B cell (primary cell): Measurements from ENCODE around the gene PPP2R2C.

Experiments used
- CTCF ChIP-seq: fragments of 200-600 bp; IDR thresholded peaks from one replicate; pipeline ENCODE4 v1.8.0; 2022; ENCODE audit warnings: antibody characterized with exemption, mild to moderate bottlenecking
- EZH2 ChIP-seq: IDR thresholded peaks from 2 replicates; pipeline ENCODE4 v1.6.1; 2012; ENCODE audit warnings: borderline replicate concordance, low read depth, mild to moderate bottlenecking, moderate library complexity, low read length; ENCODE audit not compliant: insufficient read depth, poor library complexity, severe bottlenecking

DNA sequence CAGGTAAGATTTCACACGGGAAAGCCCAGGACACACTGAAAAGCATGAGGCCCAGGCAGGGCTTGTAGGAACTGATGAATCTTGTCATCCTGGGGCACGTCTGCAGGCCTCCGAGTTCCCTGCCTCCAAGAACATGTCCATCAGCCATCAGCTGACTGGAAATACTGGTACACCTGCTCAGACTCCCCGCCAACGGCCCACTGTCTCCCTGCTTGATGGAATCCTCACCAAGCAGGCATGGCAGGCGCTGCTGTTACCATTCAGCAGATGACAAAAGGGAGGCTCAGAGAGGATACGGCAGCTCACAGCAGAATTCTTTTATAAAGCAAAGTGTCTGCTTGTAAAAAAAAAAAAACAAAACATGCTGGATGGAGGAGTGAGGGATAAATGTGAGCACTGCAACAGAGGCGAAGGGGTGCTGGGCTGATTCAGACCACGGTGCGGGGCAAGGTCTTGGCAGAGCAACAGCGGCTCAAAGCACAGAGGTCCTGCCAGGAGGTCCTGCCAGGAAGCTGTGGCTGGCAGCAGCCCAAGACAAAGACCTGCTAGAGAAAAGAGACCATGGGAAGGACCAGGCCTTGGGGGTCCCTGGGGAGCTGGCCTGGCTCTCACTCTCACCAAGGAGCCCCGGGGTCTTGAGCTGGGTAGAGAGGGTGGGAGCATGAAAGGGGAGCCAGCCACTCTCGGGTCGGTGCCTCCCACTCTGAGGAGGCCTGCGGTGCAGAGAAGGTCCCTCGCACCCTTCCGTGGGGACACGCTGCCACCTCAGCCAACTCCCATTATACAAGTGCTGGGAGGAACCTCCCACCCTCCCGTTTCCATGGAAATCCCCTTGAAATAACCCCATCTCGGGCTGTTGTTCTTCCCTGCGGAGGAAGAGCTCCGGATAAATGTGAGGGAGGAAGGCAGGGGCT lies 25.6 kb downstream of the PPP2R2C start:
- TF ChIP-seq EZH2, result no peak
- TF ChIP-seq CTCF, result no peak
